22Rv1 (cell line): Measurements from ENCODE around the gene DGKG.

ENCODE experiments used
- ZFX ChIP-seq: fragments of 450-650 bp; IDR thresholded peaks from 2 replicates; pipeline ENCODE4 v1.6.1; 2017; ENCODE audit warnings: antibody characterized with exemption, borderline replicate concordance
- TF ChIP-seq, protein P1 (sequence below): fragments of 450-650 bp; IDR thresholded peaks from 2 replicates; pipeline ENCODE4 v1.5.1; 2017; ENCODE audit warnings: mild to moderate bottlenecking

DNA sequence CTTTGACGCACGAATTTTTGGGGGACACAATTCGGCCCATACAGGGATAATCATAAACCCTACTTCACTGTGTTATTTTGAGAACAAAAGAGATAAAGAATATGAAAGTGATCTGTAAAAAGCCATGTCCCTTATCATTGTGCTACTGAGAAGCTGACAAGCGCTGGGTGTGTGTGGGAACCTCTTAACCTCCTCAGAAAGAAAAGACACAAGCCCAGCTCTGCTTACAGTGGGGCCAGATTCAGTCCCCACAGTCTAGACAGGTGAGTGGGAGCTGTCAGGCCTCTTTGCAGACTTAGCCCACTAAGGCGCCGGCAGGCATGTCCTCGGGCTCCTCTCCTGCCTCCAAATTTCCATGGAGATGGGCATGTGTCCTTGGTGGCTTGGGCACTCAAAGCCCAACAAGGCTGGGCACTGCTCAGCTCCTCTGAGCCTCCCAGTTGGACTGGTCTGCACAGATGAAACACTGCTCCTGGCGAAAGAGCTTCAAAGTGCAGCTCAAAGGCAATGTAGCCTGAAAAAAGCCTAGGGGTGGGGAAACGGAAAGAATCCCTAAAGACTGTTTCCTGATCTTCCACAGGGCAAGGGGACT lies 188.7 kb downstream of the DGKG start:
- TF ChIP-seq, protein P1, sequence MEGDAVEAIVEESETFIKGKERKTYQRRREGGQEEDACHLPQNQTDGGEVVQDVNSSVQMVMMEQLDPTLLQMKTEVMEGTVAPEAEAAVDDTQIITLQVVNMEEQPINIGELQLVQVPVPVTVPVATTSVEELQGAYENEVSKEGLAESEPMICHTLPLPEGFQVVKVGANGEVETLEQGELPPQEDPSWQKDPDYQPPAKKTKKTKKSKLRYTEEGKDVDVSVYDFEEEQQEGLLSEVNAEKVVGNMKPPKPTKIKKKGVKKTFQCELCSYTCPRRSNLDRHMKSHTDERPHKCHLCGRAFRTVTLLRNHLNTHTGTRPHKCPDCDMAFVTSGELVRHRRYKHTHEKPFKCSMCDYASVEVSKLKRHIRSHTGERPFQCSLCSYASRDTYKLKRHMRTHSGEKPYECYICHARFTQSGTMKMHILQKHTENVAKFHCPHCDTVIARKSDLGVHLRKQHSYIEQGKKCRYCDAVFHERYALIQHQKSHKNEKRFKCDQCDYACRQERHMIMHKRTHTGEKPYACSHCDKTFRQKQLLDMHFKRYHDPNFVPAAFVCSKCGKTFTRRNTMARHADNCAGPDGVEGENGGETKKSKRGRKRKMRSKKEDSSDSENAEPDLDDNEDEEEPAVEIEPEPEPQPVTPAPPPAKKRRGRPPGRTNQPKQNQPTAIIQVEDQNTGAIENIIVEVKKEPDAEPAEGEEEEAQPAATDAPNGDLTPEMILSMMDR = no peak
- no peak for TF ChIP-seq ZFX
